Ovary (tissue), 9 donors: ENCODE data around the gene PCBP1. TPM values are rescaled to one million over a fixed set of nuclear protein-coding genes. Genes with fewer than 3 reads are reported as not detected.
A peak's percentile ranks its signal among the peaks of the same experiment; 100 is the strongest.

ENCODE experiments used
- DNase-seq, 5 donors: peaks; one replicate each; pipeline ENCODE4 v3.0.0-alpha.2; 2019 to 2020
- H3K27ac ChIP-seq, 2 donors: fragments of 200-600 bp; one replicate each; pipeline versions ENCODE4 v1.5.1 to v1.8.0; 2019 to 2022
- H3K27me3 ChIP-seq: fragments of 200-600 bp; one replicate; pipeline ENCODE4 v1.8.0; 2022
- H3K36me3 ChIP-seq: fragments of 200-600 bp; sonication (generic); one replicate; pipeline ENCODE4 v1.5.1; 2019
- H3K4me1 ChIP-seq: one replicate; pipeline ENCODE4 v1.8.1; 2013; ENCODE audit warnings: mild to moderate bottlenecking, moderate library complexity; ENCODE audit not compliant: insufficient read depth
- H3K4me3 ChIP-seq: fragments of 200-600 bp; sonication (generic); one replicate; pipeline ENCODE4 v1.5.1; 2017
- H3K9me3 ChIP-seq, 2 donors: fragments of 200-600 bp in 1 of 2; sonication (generic) in 1 of 2; one replicate each; pipeline versions ENCODE4 v1.5.1 to v1.8.1; 2013 to 2019; ENCODE audit warnings: mild to moderate bottlenecking in 1 of 2, moderate library complexity in 1 of 2
- CTCF ChIP-seq, 3 donors: fragments of 450-650 bp in 2 of 3; fragments of 200-600 bp in 1 of 3; IDR thresholded peaks; one replicate each; pipeline versions ENCODE4 v1.5.1 to v1.8.0; 2016 to 2022; ENCODE audit warnings: antibody characterized with exemption in 3 of 3, mild to moderate bottlenecking in 1 of 3
- EP300 ChIP-seq: sonication (generic); formaldehyde crosslinking; IDR thresholded peaks from one replicate; pipeline ENCODE4 v1.6.1; 2017; ENCODE audit warnings: antibody characterized with exemption
- POLR2A ChIP-seq: fragments of 450-650 bp; IDR thresholded peaks from one replicate; pipeline ENCODE4 v1.6.1; 2017; ENCODE audit warnings: antibody characterized with exemption, mild to moderate bottlenecking, moderate library complexity
- WGBS, 3 donors: extraction: QIAGEN DNeasy Blood & Tissue Kit in 1 of 3; methylation state at CpG; one replicate each; pipeline versions ENCODE4 v1.1.5 to v1.1.7; 2013 to 2017; 5-methylcytosine and 5-hydroxymethylcytosine counted together
- intact Hi-C, 4 donors: fragments of 100-400 bp; cut with DNase I; formaldehyde crosslinking; loops; one replicate each; pipeline versions ENCODE4 v1.11.0 to v1.15.1; 2022 to 2023
- polyA plus RNA-seq, 2 donors: library from polyadenylated mRNA; stranded (reverse); fragments of 200-250 nt in 1 of 2; fragments of 350-450 nt in 1 of 2; fragmentation: Illumina TruSeq in 1 of 2; extraction: RNeasy Lipid Tissue Mini Kit (QIAGEN cat#74804) in 1 of 2; gene quantifications; one replicate each; pipeline ENCODE4 v1.2.3, GENCODE V29; 2013 to 2014
- total RNA-seq, 7 donors: library from RNA; depleted of rRNA in 2 of 7; stranded (reverse); fragments of >200 nt in 2 of 7; fragmentation: NEBNext Ultra II Directional in 3 of 7; extraction: Animal tissue kit (Norgen Biotek cat#: 25700) in 3 of 7; gene quantifications; one replicate each; pipeline versions ENCODE4 v1.1.0 to v1.2.4, GENCODE V29; 2016 to 2023
- donor health status: DM: no; HTN: no; CAD: no; lungs with moderate emphysema.
- donor health status: DM: no; HTN: no; CAD: no.
- donor health status: Bipolar disorder and iron deficiency.
- donor health status: DM: yes; HTN: yes; CAD: no.
- donor health status: DM: no; HTN: no; CAD: no.
- donor health status: DM: yes; HTN: yes; CAD: no.

PCBP1 gene
- total and polyA plus RNA-seq, 9 donors = 77.1 to 302 (median 267) TPM

DNA sequence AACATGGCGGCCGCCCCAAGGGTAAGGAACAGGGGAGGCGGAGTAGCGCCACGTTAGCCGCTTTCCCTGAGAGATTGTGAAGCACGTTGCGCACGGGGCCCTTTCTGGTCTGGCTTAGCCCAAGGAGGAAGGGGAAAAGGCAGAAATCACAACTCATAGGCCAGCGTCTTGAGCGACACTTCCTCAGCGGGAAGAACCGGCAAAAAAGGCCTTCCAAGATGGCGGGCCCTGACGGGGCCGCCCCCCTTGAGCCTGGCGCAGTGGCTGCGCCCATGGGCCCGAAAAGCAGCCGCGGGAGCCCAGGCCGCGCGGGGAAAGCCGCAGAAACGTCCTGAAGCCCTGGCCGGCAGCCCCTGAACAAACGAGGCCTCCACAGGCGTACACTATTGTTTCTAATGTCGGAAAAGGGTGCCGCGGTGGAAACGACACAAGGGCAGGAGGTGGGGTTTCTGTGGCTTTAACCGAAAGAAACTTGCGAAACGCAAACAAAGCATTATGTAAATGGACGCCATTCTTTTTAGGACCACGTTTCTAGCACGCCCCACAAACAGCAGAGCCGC, 919 bp upstream of the PCBP1 start:
- Histone ChIP-seq H3K9me3 (no peaks in the 10 kb centered on the region), H3K4me1 (peaks cover 10% of the 10 kb centered on the region), H3K27ac (peak overlapping the region; percentile 99 to 100), H3K36me3 (no peaks in the 10 kb centered on the region), H3K27me3 (no peaks in the 10 kb centered on the region), H3K4me3 (peak overlapping the region; percentile 61)
- WGBS, 3 donors = 0% methylated on average over 40 of the region's 40 CpGs
- intact Hi-C loops = loop anchor here (2.0 to 10.0 kb wide), 7 partner anchors 36 to 208 kb away; partner anchors contain the start of genes MXD1 (in 1 of the 4) and SNRPG (in 1 of the 4)
- no peak for TF ChIP-seq CTCF (IDR thresholded peaks at IDR 0.05)
- TF ChIP-seq POLR2A = peak; percentile 45
- no peak for TF ChIP-seq EP300
- DNase-seq = peak; percentile 73 to 85 (median 76)

DNA sequence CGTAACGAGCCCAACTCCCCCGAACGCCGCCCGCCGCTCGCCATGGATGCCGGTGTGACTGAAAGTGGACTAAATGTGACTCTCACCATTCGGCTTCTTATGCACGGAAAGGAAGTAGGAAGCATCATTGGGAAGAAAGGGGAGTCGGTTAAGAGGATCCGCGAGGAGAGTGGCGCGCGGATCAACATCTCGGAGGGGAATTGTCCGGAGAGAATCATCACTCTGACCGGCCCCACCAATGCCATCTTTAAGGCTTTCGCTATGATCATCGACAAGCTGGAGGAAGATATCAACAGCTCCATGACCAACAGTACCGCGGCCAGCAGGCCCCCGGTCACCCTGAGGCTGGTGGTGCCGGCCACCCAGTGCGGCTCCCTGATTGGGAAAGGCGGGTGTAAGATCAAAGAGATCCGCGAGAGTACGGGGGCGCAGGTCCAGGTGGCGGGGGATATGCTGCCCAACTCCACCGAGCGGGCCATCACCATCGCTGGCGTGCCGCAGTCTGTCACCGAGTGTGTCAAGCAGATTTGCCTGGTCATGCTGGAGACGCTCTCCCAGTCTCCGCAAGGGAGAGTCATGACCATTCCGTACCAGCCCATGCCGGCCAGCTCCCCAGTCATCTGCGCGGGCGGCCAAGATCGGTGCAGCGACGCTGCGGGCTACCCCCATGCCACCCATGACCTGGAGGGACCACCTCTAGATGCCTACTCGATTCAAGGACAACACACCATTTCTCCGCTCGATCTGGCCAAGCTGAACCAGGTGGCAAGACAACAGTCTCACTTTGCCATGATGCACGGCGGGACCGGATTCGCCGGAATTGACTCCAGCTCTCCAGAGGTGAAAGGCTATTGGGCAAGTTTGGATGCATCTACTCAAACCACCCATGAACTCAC, 673 bp downstream of the PCBP1 start:
- no peak for TF ChIP-seq EP300
- TF ChIP-seq POLR2A = no peak
- no peak for TF ChIP-seq CTCF (IDR thresholded peaks at IDR 0.05)
- Histone ChIP-seq H3K27ac (peak overlapping the region; percentile 99 to 100), H3K27me3 (no peaks in the 10 kb centered on the region), H3K4me1 (peaks cover 10% of the 10 kb centered on the region), H3K36me3 (no peaks in the 10 kb centered on the region), H3K9me3 (no peaks in the 10 kb centered on the region), H3K4me3 (peak overlapping the region; percentile 61)
- WGBS, 3 donors = 0 to 1% (median 0%) methylated on average over 57 to 58 of the region's 58 CpGs
- DNase-seq = peak; percentile 39 to 68 (median 53)
- intact Hi-C loops = loop anchor here (1.0 to 10.0 kb wide), 9 partner anchors 34 to 207 kb away; partner anchors contain the start of genes MXD1 (in 1 of the 4) and SNRPG (in 1 of the 4)

- TF ChIP-seq CTCF (IDR thresholded peaks at IDR 0.05) (no peak), EP300 (no peak), POLR2A (no peak)
- DNase-seq = no peak
- no peaks in the 10 kb centered on the region for H3K36me3 ChIP-seq
- no peaks in the 10 kb centered on the region for H3K9me3 ChIP-seq
- no peaks in the 10 kb centered on the region for H3K27me3 ChIP-seq
- H3K4me3 ChIP-seq = peak overlapping the region; percentile 61
- WGBS, 3 donors = 1 to 3% (median 1%) methylated on average over 8 of the region's 8 CpGs
- H3K4me1 ChIP-seq = peaks cover 10% of the 10 kb centered on the region
- H3K27ac ChIP-seq = peak overlapping the region; percentile 99 to 100
- intact Hi-C loops = loop anchor here in 3 of 4 donors (2.0 to 10.0 kb wide), 7 partner anchors 34 to 206 kb away; partner anchors contain the start of genes MXD1 (in 1 of the 3) and SNRPG (in 1 of the 3)
Observed at GRCh38 chr2:70088598-70089219, 1.4 kb downstream of the PCBP1 start.
